Astrocyte of the cerebellum (primary cell): ENCODE data around the gene STAT2.
"Not testable (repeated sequence)": the region's sequence is repeated elsewhere in the genome, so short reads cannot be mapped to it uniquely, and the experiment has no call there.

Experiments used
- DNase-seq: peaks from one replicate; pipeline ENCODE4 v3.0.0-alpha.2; 2011; ENCODE audit warnings: low read depth
- H3K4me3 ChIP-seq: 2 replicates; pipeline ENCODE4 v1.5.1; 2011; ENCODE audit warnings: mild to moderate bottlenecking, low read depth, low read length, moderate library complexity
- CTCF ChIP-seq: IDR thresholded peaks from 2 replicates; pipeline ENCODE4 v1.5.1; 2012; ENCODE audit warnings: low read length, low read depth, moderate library complexity, mild to moderate bottlenecking; ENCODE audit errors: missing control alignments
- in situ Hi-C: cut with HindIII; loops from 2 replicates; pipeline ENCODE4 v1.10.0; 2017; ENCODE audit warnings: low sequenced_read_pairs

Gene STAT2

GRCh38 chr12:56359851-56360767 lies at the start of gene STAT2:
STAT2 (minus strand) TSS chr12:56360107; CDS start chr12:56356571, 3,536 bp downstream.
- no peak for TF ChIP-seq CTCF
- peak within 1 kb of the TSS; percentile 87 for H3K4me3 ChIP-seq
- DNase-seq: peak; percentile 100
- in situ Hi-C loops: loop anchor here (25.0 kb wide), 1 partner anchor 102 kb away; the partner anchor contains the start of genes MIP and SPRYD4

GRCh38 chr12:56408799-56409417 lies 49.0 kb upstream of the STAT2 start:
- no peak for TF ChIP-seq CTCF
- DNase-seq: no peak
- H3K4me3 ChIP-seq: no peak overlapping the region
- in situ Hi-C loops: no loop called here

GRCh38 chr12:56404227-56404626 lies 44.3 kb upstream of the STAT2 start:
- in situ Hi-C loops, DNase-seq, H3K4me3 ChIP-seq: not testable (repeated sequence)

DNA sequence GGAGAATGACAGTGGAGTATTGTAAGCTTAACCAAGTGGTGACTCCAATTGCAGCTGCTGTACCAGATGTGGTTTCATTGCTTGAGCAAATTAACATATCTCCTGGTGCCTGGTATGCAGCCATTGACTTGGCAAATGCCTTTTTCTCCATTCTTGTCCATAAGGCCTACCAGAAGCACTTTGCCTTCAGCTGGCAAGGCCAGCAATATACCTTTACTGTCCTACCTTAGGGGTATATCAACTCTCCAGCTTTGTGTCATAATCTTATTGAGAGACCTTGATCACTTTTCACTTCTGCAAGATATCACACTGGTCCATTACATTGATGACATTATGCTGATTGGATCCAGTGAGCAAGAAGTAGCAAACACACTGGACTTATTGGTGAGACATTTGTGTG lies 41.7 kb upstream of the STAT2 start:
- H3K4me3 ChIP-seq, DNase-seq, in situ Hi-C loops: not testable (repeated sequence)

- DNase-seq, in situ Hi-C loops, H3K4me3 ChIP-seq: not testable (repeated sequence)
Measured at GRCh38 chr12:56401125-56401524, 41.2 kb upstream of the STAT2 start.

DNA sequence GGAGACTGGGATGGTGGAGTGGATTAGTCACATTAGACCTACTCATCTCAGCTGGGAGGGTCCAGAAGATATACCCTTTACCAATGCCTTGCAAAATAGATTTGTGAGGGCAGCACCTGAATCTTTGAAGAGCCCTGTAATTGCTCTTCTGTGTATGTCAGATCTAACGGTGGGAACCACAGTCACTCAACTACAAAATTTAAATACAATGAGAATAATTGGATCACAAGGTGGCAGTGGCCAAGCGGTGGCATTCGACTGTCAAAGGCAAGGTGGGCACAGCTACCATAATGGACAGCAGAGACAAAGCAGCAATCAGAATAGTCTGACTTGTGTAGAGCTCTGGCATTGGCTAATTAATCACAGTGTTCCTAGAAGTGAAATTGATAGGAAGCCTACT lies 39.6 kb upstream of the STAT2 start:
- DNase-seq, in situ Hi-C loops, H3K4me3 ChIP-seq: not testable (repeated sequence)

DNA sequence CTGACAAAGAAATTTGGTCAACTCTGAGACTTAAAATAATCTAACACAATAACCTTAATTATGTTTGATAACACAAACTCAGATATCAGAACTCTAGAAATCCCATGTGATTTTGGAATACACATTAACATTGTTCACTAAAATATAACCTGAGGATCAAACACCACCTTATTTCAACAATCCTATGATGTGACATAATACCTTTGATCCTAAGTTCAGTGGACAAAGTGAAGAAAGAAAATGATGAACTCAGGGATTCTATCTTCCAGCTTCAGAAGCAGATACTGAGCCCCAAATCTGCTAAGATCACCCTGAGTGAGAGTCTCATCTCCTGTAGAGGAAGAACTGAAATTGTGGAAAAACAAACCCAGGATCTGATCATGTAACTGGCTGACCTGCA lies 38.4 kb upstream of the STAT2 start:
- no peak overlapping the region for H3K4me3 ChIP-seq
- in situ Hi-C loops: no loop called here
- no peak for DNase-seq
- TF ChIP-seq CTCF: no peak

- in situ Hi-C loops: no loop called here
Measured at GRCh38 chr12:56392331-56392730, 32.4 kb upstream of the STAT2 start.

More at GRCh38 chr12:56392331-56392730, 32.4 kb upstream of the STAT2 start:
- no peak overlapping the region for H3K4me3 ChIP-seq
- DNase-seq: no peak
- TF ChIP-seq CTCF: no peak
